PC-3 (cell line): ENCODE results near the gene OR6K2.

Experiments
- CTCF ChIP-seq: fragments of 300-600 bp; sonication (generic); conservative IDR thresholded peaks from 2 replicates; pipeline ENCODE4 v1.5.1; 2017; ENCODE audit warnings: antibody characterized with exemption, low read depth, mild to moderate bottlenecking, low read length
- EZH2 ChIP-seq: fragments of 300-600 bp; sonication (generic); IDR thresholded peaks from one replicate; pipeline ENCODE4 v1.6.1; 2017; ENCODE audit warnings: antibody characterized with exemption, mild to moderate bottlenecking, low read length; ENCODE audit not compliant: unreplicated experiment
- EZH2phosphoT487 ChIP-seq: fragments of 300-600 bp; sonication (generic); IDR thresholded peaks from 2 replicates; pipeline ENCODE4 v1.6.1; 2018; ENCODE audit warnings: mild to moderate bottlenecking, antibody characterized with exemption, low read length, borderline replicate concordance

- TF ChIP-seq CTCF (no peak), EZH2 (no peak), EZH2phosphoT487 (no peak)
These were observed 34.4 kb downstream of the OR6K2 start for GRCh38 chr1:158666037-158666436.
